Kasumi-1 (cell line): ENCODE results near the gene SLC25A19.
"Not testable (repeated sequence)": the region's sequence is repeated elsewhere in the genome, so short reads cannot be mapped to it uniquely, and the experiment has no call there.

Experiments
- DNase-seq, 2 experiments: peaks; one replicate each; lab custom pipeline; 2025; lab: John Stamatoyannopoulos, UW

The SLC25A19 gene

DNA sequence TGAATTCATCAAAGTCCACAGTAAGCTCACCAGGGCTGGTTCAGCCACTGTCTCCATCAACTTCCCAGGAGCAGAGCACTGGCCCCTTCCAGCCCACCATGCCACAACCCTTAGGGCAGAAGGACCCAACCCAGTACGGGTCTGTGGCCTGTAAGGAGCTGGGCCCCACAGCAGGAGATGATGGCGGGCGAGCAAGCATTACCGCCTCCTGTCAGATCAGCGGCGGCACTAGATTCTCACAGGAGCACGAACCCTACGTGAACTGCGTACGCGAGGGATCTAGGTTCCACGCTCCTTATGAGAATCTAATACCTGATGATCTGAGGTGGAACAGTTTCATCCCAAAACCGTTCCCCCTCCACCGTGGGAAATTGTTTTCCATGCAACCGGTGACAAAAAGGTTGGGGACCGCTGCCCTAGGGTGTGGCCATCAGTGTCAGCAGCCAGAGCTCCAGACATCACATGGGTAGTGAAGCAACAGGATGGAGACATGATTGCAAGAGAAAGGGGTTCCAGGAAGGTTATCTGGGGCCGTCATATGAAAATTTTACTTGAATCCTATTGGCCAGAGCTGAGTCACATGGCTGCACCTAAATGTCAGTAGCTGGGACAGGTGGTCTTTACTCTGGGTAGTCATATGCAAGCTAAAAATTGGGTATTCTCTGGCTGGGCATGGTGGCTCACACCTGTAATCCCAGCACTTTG, 12.4 kb upstream of the SLC25A19 start:
- no peak for DNase-seq

GRCh38 chr17:75301049-75301448, 11.8 kb upstream of the SLC25A19 start:
- DNase-seq: no peak

GRCh38 chr17:75300280-75300679, 11.0 kb upstream of the SLC25A19 start:
- no peak for DNase-seq

GRCh38 chr17:75295201-75296158, 6.2 kb upstream of the SLC25A19 start:
- peak; percentile 27 to 30 for DNase-seq

GRCh38 chr17:75292810-75293448, 3.7 kb upstream of the SLC25A19 start:
- not testable (repeated sequence) for DNase-seq

- DNase-seq: peak; percentile 91 to 95
Observed at GRCh38 chr17:75289832-75290337, 652 bp upstream of the SLC25A19 start.

- peak; percentile 68 for DNase-seq
Observed at GRCh38 chr17:75288770-75289114, 491 bp downstream of the SLC25A19 start.

DNA sequence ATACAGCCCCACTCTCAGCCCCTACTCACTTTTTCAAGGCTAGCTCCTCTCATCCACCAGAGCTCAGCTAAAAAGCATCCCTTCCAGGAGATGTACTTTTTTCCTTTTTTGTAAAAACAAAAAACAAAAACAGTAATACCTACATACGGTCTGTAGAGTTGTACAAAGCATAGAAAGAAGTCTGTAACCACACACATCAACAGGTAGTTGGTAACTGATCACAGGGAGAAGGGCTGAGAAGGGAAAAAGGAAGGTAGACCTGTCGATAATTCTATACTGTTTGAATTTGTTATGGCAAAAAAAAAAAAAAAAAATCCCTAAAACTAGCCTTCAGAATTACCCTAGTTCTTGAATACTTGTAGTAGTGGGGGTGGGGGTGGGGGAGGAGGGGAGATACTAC, 874 bp downstream of the SLC25A19 start:
- DNase-seq: no peak

DNA sequence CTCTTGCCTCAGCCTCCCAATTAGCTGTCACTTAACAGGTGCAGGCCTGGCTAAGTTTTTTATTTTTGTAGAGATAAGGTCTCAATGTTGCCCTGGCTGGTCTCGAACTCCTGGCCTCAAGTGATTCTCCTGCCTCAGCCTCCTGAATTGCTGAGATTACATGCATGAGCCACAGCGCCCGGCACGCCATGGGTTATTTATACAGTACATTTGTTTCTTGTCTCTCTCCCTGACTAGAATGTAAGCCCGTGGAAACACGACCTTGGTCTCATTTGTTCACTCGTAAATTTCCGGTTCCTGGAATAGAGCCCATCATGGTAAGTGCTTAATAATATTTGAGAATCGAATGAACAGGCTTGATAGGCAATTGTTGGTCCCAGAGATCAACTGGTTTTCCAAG, 2.0 kb downstream of the SLC25A19 start:
- no peak for DNase-seq

DNA sequence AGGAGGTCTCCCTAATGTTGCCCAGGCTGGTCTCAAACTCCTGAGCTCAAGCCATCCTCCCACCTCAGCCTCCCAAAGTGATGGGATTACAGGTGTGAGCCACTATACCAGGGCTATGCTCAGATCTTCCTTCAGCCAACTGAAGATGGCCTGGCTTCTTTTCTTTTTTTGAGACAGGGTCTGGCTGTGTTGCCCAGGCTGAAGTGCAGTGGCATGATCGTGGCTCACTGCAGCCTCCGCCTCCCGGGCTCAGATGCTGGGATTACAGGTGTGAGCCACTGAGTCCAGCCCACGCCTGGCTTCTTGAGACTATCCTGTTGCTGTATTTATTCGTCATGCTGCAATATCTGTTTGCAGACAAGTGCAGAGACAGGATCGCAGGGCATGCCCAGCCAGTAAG, 4.1 kb downstream of the SLC25A19 start:
- DNase-seq: no peak

- DNase-seq: not testable (repeated sequence)
Observed at GRCh38 chr17:75280189-75280588, 9.0 kb downstream of the SLC25A19 start.

DNA sequence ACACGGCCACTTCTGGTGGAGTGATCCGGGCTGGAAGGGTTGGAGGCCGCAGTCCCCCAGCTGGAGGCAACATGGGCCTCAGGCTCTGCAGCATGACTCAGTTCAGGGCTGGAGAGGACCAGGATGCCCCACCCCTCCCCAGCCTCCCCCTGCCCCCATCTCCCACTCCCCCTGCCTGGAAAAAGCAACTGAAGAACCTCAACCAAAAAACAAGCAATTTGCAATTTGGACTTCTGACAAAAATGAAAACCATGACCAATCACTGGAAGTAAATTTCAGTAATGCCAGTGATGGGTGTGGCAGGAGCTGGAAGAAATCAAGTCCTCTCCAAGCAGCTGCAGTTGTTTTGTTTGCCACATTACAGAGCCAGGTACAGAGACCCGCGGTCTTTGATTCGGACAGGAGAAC, 11.6 kb downstream of the SLC25A19 start:
- no peak for DNase-seq

- DNase-seq: peak in 1 of 2 experiments; percentile 12
Observed at GRCh38 chr17:75273977-75274708, 15.1 kb downstream of the SLC25A19 start.

DNA sequence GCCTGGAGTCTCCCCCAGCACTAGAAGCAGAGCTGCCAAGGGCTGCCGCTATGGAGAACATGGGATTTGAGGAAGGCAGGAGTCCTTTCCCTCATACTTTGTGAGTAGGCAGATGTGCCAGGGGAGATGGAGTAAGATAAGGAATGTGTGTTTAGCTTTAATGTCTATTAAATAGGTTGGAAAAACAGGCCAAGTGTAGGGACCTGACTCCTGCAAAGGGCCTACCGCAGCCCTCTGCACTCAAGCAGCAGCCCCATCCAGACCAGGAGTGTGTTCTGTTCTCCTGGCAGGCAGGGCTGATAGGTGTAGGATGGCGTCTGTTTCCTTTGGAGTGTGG, 16.4 kb downstream of the SLC25A19 start:
- DNase-seq: no peak

DNA sequence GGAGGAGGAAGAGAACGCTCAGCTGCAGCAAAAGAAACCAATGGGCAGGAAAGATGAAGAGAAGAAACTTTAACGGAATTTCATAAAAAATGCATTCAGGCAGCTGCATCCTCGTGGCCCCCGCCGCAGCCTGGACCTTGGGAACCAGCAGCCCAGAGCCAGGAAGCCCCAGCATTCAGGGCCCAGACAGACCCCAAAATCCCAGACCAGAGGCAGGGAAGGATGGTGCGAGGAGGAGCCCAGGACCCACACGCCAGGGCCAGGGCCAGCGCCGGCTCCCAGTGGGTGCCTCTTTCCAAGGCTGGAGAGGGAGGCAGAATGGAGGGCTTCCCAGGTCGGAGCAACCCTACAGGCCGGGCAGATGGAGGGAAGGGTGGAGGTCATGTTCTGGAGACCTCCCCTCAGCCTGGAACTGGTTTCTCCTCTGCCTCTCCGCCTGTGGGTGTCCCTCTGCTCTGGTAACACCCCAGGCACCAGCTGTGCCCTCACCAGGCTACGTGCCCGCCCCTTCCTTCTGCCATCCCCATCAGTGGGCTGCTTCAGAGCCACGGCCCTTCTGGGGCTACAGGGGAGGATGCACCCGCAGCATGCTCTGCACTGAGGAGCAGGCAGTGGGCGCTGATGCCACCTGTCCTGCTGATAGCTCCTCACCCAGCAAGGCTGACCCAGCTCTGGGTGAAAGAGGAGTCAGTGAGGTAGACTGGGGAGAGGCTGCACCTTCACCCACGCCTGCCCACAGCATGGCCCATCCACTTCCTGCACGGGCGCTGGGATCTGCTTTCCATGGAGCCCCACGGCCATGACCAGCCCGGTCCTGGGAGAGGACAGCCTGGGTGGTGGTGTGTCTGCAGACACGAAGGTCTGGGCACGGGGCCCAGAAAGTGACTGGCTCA, 17.0 kb downstream of the SLC25A19 start:
- DNase-seq: peak in 1 of 2 experiments; percentile 53

DNA sequence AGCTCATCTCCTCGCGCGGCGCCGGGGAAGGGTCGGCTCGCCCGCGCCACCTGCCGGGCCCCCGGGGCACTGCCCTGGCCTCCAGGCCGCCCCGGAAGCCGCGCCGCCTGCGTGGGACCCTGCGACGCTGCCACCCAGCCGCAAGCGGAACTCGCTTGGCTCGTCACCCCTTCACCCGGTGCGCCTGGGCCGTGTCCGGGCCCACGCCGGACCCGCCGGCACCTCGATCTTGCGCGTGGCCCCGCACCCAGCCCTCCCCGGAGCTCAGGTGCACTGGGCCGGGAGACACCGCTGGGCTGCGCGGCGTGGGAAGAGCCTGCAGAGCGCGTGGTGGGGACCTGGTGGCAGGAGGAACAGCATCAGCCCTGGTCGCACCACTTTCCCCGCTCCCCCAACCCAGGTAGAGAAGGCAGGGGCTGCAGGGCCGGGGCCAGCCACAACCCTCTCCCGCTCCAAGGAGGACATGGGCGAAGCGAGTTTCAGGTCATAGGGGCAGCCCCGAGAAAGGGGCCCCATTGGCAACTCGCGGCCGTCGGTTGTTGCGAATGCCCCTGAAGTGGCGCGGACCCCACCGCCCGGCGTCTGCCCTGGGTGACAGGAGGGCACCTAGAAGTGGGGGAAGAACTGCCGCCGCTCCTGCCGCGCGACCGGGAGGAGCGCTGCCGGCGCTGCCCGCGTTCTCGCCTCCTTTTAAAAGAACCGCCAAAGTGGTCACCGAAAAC, 17.8 kb downstream of the SLC25A19 start:
- DNase-seq: peak; percentile 85 to 86

- DNase-seq: no peak
Observed at GRCh38 chr17:75270966-75271232, 18.3 kb downstream of the SLC25A19 start, which contains the start of gene MIF4GD. Gene MIF4GD, minus strand, starts transcription at chr17:75271231. Its CDS starts 1,036 bp downstream, at chr17:75270195.

DNA sequence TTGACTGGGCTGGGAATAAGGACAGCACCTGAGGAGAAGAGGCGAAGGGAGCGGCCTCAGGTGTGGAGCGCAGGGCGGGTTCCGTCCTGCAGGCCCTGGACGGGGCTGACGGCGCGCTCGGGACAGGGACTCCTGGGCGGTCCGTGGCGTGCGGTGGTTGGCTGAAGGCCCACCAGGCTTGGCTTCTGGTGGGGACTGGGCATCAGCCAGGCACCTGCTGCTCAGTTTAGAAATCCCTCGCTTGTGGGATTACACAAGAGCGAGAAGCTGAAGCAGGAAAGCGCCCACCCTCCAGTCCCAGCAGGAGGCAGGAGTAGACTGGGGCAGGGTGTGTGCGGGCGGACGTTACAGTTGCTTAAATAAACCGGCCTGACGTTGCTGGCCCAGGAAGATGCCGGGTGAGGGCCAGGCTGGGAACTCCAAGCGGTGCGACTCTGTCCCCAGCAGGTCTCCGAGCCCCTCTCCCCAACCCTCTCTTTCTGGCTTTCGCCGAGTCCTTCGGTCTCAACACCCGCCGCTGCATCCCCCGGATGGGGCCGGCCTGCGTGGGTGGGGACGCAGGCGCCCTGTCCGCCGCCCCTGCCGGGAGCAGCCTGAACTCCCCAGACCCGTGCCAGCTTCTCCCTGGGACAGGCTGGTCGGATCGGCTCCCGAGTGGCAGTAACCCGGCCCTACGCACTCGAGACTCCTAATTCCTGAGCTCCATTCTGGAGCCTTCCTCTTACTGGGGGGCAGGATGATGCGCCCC, 18.8 kb downstream of the SLC25A19 start:
- peak; percentile 94 for DNase-seq

DNA sequence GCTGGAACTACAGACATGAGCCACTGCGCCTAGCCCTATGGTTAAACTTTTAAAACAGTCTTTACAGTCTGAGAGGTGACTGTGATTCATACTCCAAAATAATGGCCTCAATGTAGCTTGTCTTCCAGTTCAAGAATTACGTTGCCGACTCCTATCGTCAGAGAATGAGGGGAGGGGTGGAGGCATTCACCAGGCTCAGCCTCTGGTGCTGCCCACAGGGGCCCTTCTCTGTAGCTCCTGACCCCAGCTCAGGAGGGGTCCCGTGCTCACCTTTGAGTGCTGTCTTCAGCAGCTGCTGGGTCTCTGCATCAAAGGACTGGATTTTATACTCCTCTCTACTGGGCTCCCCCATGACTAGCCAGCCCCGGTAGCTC, 19.4 kb downstream of the SLC25A19 start:
- peak in 1 of 2 experiments; percentile 26 for DNase-seq
